HepG2 (cell line): Measurements from ENCODE around the gene ZNF284. TPM values are rescaled to one million over a fixed set of nuclear protein-coding genes. Genes with fewer than 3 reads are reported as not detected.

Source experiments
- CEBPB ChIP-seq: IDR thresholded peaks from 2 replicates; pipeline ENCODE4 v1.6.1; 2011; ENCODE audit warnings: low read depth, low read length, improper control_type of control experiment, borderline replicate concordance
- CREB1 ChIP-seq, 2 experiments: fragments of 450-650 bp in 1 of 2; IDR thresholded peaks; 2 replicates each; pipeline ENCODE4 v1.6.1; 2016 to 2017; ENCODE audit warnings: control low read depth in 1 of 2, mild to moderate bottlenecking in 1 of 2, missing compliant biosample characterization in 1 of 2, missing genetic modification characterization in 1 of 2
- HDAC2 ChIP-seq: sonication (generic); formaldehyde crosslinking; IDR thresholded peaks from 2 replicates; pipeline ENCODE4 v1.4.0; 2020; ENCODE audit warnings: missing genetic modification reagents
- MIER3 ChIP-seq: IDR thresholded peaks from 2 replicates; pipeline ENCODE4 v1.6.1; 2016; ENCODE audit warnings: missing compliant biosample characterization, borderline replicate concordance
- NPAS2 ChIP-seq: sonication (generic); formaldehyde crosslinking; IDR thresholded peaks from 2 replicates; pipeline ENCODE4 v1.8.0; 2022; ENCODE audit warnings: mild to moderate bottlenecking, missing genetic modification reagents, borderline replicate concordance
- PCBP2 ChIP-seq: fragments of 200-400 bp; formaldehyde crosslinking; optimal IDR thresholded peaks from 2 replicates; pipeline ENCODE3; 2018; ENCODE audit warnings: low read length, low read depth; ENCODE audit not compliant: poor library complexity, severe bottlenecking
- PHF20 ChIP-seq: sonication (generic); formaldehyde crosslinking; IDR thresholded peaks from 2 replicates; pipeline ENCODE4 v1.5.0; 2020; ENCODE audit warnings: mild to moderate bottlenecking, missing genetic modification reagents
- PRDM10 ChIP-seq: sonication (generic); formaldehyde crosslinking; IDR thresholded peaks from 2 replicates; pipeline ENCODE4 v1.4.0; 2020; ENCODE audit warnings: low read depth, missing genetic modification reagents
- SAP130 ChIP-seq: IDR thresholded peaks from 2 replicates; pipeline ENCODE4 v1.6.1; 2016; ENCODE audit warnings: low read depth
- SIN3A ChIP-seq: IDR thresholded peaks from 2 replicates; pipeline ENCODE4 v1.6.1; 2011; ENCODE audit warnings: low read depth, mild to moderate bottlenecking, control low read depth, low read length, borderline replicate concordance
- YEATS4 ChIP-seq: sonication (generic); formaldehyde crosslinking; IDR thresholded peaks from 2 replicates; pipeline ENCODE4 v1.4.0; 2020; ENCODE audit warnings: missing genetic modification reagents, borderline replicate concordance
- ZBTB21 ChIP-seq: sonication (generic); formaldehyde crosslinking; IDR thresholded peaks from 2 replicates; pipeline ENCODE4 v1.4.0; 2020; ENCODE audit warnings: missing genetic modification reagents
- ZKSCAN1 ChIP-seq: fragments of 150-350 bp; IDR thresholded peaks from 2 replicates; pipeline ENCODE4 v1.6.1; 2014; ENCODE audit warnings: low read length
- ZNF10 ChIP-seq: sonication (generic); formaldehyde crosslinking; IDR thresholded peaks from 2 replicates; pipeline ENCODE4 v1.4.0; 2020; ENCODE audit warnings: mild to moderate bottlenecking, low read depth, missing genetic modification reagents, borderline replicate concordance
- ZNF34 ChIP-seq: sonication (generic); formaldehyde crosslinking; IDR thresholded peaks from 2 replicates; pipeline ENCODE4 v1.4.0; 2020; ENCODE audit warnings: mild to moderate bottlenecking, missing genetic modification reagents, borderline replicate concordance
- ZNF501 ChIP-seq: sonication (generic); formaldehyde crosslinking; IDR thresholded peaks from 2 replicates; pipeline ENCODE4 v1.5.1; 2020; ENCODE audit warnings: mild to moderate bottlenecking, moderate library complexity, missing genetic modification reagents
- ZNF772 ChIP-seq: sonication (generic); formaldehyde crosslinking; IDR thresholded peaks from 2 replicates; pipeline ENCODE4 v1.5.0; 2020; ENCODE audit warnings: mild to moderate bottlenecking, missing genetic modification reagents
- polyA plus RNA-seq, 8 experiments: library from polyadenylated mRNA; depleted of rRNA in 3 of 8; stranded (reverse) in 7 of 8; unstranded in 1 of 8; fragments of >200 nt; fragmentation: Illumina TruSeq in 4 of 8; extraction: Trizol in 4 of 8; gene quantifications; 2 replicates each; pipeline versions ENCODE4 v1.2.1 to v1.2.3, GENCODE V29; 2011 to 2016; ENCODE audit warnings: low read depth in 4 of 8, missing spikeins in 1 of 8, mixed read lengths in 1 of 8; ENCODE audit not compliant: insufficient read depth in 1 of 8
- total RNA-seq, 5 experiments: library from RNA; depleted of rRNA; stranded (reverse); fragments of >200 nt; fragmentation: Illumina TruSeq; extraction: Trizol; gene quantifications; 2 replicates each; pipeline ENCODE4 v1.2.3, GENCODE V29; 2016; ENCODE audit warnings: low read depth in 1 of 5
- TF ChIP-seq, protein P1 (sequence below): sonication (generic); formaldehyde crosslinking; IDR thresholded peaks from 2 replicates; pipeline ENCODE4 v1.8.1; 2023; ENCODE audit warnings: mild to moderate bottlenecking, missing genetic modification reagents
- TF ChIP-seq, protein P2 (sequence below): sonication (generic); formaldehyde crosslinking; IDR thresholded peaks from 2 replicates; pipeline ENCODE4 v1.8.0; 2022; ENCODE audit warnings: mild to moderate bottlenecking, missing genetic modification reagents, moderate library complexity
- TF ChIP-seq, protein P3 (sequence below): sonication (generic); formaldehyde crosslinking; IDR thresholded peaks from 2 replicates; pipeline ENCODE4 v1.5.0; 2020; ENCODE audit warnings: mild to moderate bottlenecking, missing genetic modification reagents
- TF ChIP-seq, protein P4 (sequence below): IDR thresholded peaks from 2 replicates; pipeline ENCODE4 v1.6.1; 2012; ENCODE audit warnings: inconsistent platforms

The ZNF284 gene
- total and polyA plus RNA-seq, 2 of the 13 experiments (the other 11 are each of a cell fraction or from before 2014, with no cell fraction given) = 1.2 to 2.3 TPM

- TF ChIP-seq, protein P1, sequence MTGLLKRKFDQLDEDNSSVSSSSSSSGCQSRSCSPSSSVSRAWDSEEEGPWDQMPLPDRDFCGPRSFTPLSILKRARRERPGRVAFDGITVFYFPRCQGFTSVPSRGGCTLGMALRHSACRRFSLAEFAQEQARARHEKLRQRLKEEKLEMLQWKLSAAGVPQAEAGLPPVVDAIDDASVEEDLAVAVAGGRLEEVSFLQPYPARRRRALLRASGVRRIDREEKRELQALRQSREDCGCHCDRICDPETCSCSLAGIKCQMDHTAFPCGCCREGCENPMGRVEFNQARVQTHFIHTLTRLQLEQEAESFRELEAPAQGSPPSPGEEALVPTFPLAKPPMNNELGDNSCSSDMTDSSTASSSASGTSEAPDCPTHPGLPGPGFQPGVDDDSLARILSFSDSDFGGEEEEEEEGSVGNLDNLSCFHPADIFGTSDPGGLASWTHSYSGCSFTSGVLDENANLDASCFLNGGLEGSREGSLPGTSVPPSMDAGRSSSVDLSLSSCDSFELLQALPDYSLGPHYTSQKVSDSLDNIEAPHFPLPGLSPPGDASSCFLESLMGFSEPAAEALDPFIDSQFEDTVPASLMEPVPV (CRISPR knock-in tag) = peak; percentile 32; the same call in 1 of the 2 replicates
- no peak for TF ChIP-seq ZNF772
- peak; percentile 93 for TF ChIP-seq ZBTB21 (CRISPR knock-in tag)
- peak; percentile 82 for TF ChIP-seq PHF20 (CRISPR knock-in tag)
- TF ChIP-seq ZKSCAN1 = 0 out of 2 replicates have a peak, but pooled peaks have one; percentile 9
- TF ChIP-seq, protein P2, sequence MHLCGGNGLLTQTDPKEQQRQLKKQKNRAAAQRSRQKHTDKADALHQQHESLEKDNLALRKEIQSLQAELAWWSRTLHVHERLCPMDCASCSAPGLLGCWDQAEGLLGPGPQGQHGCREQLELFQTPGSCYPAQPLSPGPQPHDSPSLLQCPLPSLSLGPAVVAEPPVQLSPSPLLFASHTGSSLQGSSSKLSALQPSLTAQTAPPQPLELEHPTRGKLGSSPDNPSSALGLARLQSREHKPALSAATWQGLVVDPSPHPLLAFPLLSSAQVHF (CRISPR knock-in tag) = no peak
- peak; percentile 27; the same call in 1 of the 2 replicates for TF ChIP-seq ZNF34
- no peak for TF ChIP-seq PCBP2
- TF ChIP-seq YEATS4 (CRISPR knock-in tag) = 0 out of 2 replicates have a peak, but pooled peaks have one; percentile 52
- TF ChIP-seq, protein P3, sequence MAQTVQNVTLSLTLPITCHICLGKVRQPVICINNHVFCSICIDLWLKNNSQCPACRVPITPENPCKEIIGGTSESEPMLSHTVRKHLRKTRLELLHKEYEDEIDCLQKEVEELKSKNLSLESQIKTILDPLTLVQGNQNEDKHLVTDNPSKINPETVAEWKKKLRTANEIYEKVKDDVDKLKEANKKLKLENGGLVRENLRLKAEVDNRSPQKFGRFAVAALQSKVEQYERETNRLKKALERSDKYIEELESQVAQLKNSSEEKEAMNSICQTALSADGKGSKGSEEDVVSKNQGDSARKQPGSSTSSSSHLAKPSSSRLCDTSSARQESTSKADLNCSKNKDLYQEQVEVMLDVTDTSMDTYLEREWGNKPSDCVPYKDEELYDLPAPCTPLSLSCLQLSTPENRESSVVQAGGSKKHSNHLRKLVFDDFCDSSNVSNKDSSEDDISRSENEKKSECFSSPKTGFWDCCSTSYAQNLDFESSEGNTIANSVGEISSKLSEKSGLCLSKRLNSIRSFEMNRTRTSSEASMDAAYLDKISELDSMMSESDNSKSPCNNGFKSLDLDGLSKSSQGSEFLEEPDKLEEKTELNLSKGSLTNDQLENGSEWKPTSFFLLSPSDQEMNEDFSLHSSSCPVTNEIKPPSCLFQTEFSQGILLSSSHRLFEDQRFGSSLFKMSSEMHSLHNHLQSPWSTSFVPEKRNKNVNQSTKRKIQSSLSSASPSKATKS (CRISPR knock-in tag) = no peak
- TF ChIP-seq ZNF10 (CRISPR knock-in tag) = no peak
- peak; percentile 78 for TF ChIP-seq CREB1 (IDR thresholded peaks at IDR 0.05)
- peak; percentile 95 for TF ChIP-seq CREB1 (CRISPR knock-in tag; IDR thresholded peaks at IDR 0.05)
- peak; percentile 88 for TF ChIP-seq SAP130
- TF ChIP-seq HDAC2 (CRISPR knock-in tag) = no peak
- peak; percentile 79 for TF ChIP-seq MIER3 (CRISPR knock-in tag)
- TF ChIP-seq, protein P4, sequence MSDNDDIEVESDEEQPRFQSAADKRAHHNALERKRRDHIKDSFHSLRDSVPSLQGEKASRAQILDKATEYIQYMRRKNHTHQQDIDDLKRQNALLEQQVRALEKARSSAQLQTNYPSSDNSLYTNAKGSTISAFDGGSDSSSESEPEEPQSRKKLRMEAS = peak; percentile 52; the same call in 1 of the 2 replicates
- TF ChIP-seq ZNF501 (CRISPR knock-in tag) = 0 out of 2 replicates have a peak, but pooled peaks have one; percentile 39
- peak; percentile 15; the same call in 1 of the 2 replicates for TF ChIP-seq SIN3A
- no peak for TF ChIP-seq NPAS2 (CRISPR knock-in tag)
- TF ChIP-seq PRDM10 (CRISPR knock-in tag) = 0 out of 2 replicates have a peak, but pooled peaks have one; percentile 43
- TF ChIP-seq CEBPB = no peak
These were observed 46.6 kb upstream of the ZNF284 start, which contains the start of gene ZNF222 (continued) for GRCh38 chr19:44025217-44025936.
